Breast epithelium (tissue), 3 donors: ENCODE measurements around the gene ADGRL3.

Source experiments
- POLR2A ChIP-seq: fragments of 450-650 bp; IDR thresholded peaks from one replicate; pipeline ENCODE4 v1.6.1; 2016; ENCODE audit warnings: antibody characterized with exemption, mild to moderate bottlenecking, moderate library complexity
- POLR2AphosphoS5 ChIP-seq, 3 donors: sonication (generic); formaldehyde crosslinking; IDR thresholded peaks; one replicate each; pipeline ENCODE4 v1.6.1; 2017; ENCODE audit warnings: antibody characterized with exemption in 3 of 3
- TF ChIP-seq, protein P1 (sequence below), 3 donors: fragments of 450-650 bp; IDR thresholded peaks; one replicate each; pipeline ENCODE4 v1.5.1; 2016 to 2017; ENCODE audit warnings: antibody characterized with exemption in 3 of 3, mild to moderate bottlenecking in 3 of 3, moderate library complexity in 3 of 3

GRCh38 chr4:61662362-61662761 lies 462.2 kb downstream of the ADGRL3 start:
- TF ChIP-seq, protein P1, sequence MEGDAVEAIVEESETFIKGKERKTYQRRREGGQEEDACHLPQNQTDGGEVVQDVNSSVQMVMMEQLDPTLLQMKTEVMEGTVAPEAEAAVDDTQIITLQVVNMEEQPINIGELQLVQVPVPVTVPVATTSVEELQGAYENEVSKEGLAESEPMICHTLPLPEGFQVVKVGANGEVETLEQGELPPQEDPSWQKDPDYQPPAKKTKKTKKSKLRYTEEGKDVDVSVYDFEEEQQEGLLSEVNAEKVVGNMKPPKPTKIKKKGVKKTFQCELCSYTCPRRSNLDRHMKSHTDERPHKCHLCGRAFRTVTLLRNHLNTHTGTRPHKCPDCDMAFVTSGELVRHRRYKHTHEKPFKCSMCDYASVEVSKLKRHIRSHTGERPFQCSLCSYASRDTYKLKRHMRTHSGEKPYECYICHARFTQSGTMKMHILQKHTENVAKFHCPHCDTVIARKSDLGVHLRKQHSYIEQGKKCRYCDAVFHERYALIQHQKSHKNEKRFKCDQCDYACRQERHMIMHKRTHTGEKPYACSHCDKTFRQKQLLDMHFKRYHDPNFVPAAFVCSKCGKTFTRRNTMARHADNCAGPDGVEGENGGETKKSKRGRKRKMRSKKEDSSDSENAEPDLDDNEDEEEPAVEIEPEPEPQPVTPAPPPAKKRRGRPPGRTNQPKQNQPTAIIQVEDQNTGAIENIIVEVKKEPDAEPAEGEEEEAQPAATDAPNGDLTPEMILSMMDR (IDR thresholded peaks at IDR 0.05): no peak
- no peak for TF ChIP-seq POLR2A
- TF ChIP-seq POLR2AphosphoS5 (IDR thresholded peaks at IDR 0.05): no peak
